Astrocyte of the cerebellum (primary cell): Measurements from ENCODE around the gene QRICH1.

Source experiments
- DNase-seq: peaks from one replicate; pipeline ENCODE4 v3.0.0-alpha.2; 2011; ENCODE audit warnings: low read depth
- H3K4me3 ChIP-seq: 2 replicates; pipeline ENCODE4 v1.5.1; 2011; ENCODE audit warnings: mild to moderate bottlenecking, low read depth, low read length, moderate library complexity
- CTCF ChIP-seq: IDR thresholded peaks from 2 replicates; pipeline ENCODE4 v1.5.1; 2012; ENCODE audit warnings: low read length, low read depth, moderate library complexity, mild to moderate bottlenecking; ENCODE audit errors: missing control alignments
- in situ Hi-C: cut with HindIII; loops from 2 replicates; pipeline ENCODE4 v1.10.0; 2017; ENCODE audit warnings: low sequenced_read_pairs

The QRICH1 gene

GRCh38 chr3:48997102-48997635 lies 96.7 kb downstream of the QRICH1 start:
- no peak overlapping the region for H3K4me3 ChIP-seq
- no peak for TF ChIP-seq CTCF
- in situ Hi-C loops, result no loop called here
- DNase-seq, result no peak

- in situ Hi-C loops, result no loop called here
- DNase-seq, result no peak
- TF ChIP-seq CTCF, result no peak
- no peak overlapping the region for H3K4me3 ChIP-seq
Observed at GRCh38 chr3:48996640-48997039, 97.2 kb downstream of the QRICH1 start.

- no peak overlapping the region for H3K4me3 ChIP-seq
- in situ Hi-C loops, result no loop called here
- DNase-seq, result no peak
- TF ChIP-seq CTCF, result no peak
Observed at GRCh38 chr3:48993834-48994233, 100.0 kb downstream of the QRICH1 start.

GRCh38 chr3:48991851-48992545 lies 101.9 kb downstream of the QRICH1 start:
- TF ChIP-seq CTCF, result no peak
- peak overlapping the region; percentile 78 for H3K4me3 ChIP-seq
- DNase-seq, result no peak
- in situ Hi-C loops, result no loop called here

GRCh38 chr3:48990636-48991469 lies 103.0 kb downstream of the QRICH1 start:
- peak overlapping the region; percentile 78 for H3K4me3 ChIP-seq
- DNase-seq, result no peak
- in situ Hi-C loops, result no loop called here
- no peak for TF ChIP-seq CTCF

- in situ Hi-C loops, result no loop called here
- peak; percentile 87 for DNase-seq
- peak within 1 kb of the TSS; percentile 78 for H3K4me3 ChIP-seq
- peak; percentile 52 for TF ChIP-seq CTCF
Observed at GRCh38 chr3:48989796-48990635, 103.9 kb downstream of the QRICH1 start, which contains the start of gene P4HTM. Gene P4HTM (plus strand): TSS chr3:48990241. CDS start chr3:48990257, 16 bp downstream.
